ENCODE data around the gene COPB2.
"Not testable (repeated sequence)": the region's sequence is repeated elsewhere in the genome, so short reads cannot be mapped to it uniquely, and the experiment has no call there.

COPB2 gene

GRCh38 chr3:139378587-139379241, 10.7 kb downstream of the COPB2 start:
- DNase-seq (ENCODE audit: low read depth) = no peak

GRCh38 chr3:139377378-139377777, 12.1 kb downstream of the COPB2 start:
- no peak for DNase-seq (ENCODE audit: low read depth)

- no peak for DNase-seq (ENCODE audit: low read depth)
Observed at GRCh38 chr3:139374099-139374498, 15.3 kb downstream of the COPB2 start.

GRCh38 chr3:139364549-139364948, 24.9 kb downstream of the COPB2 start:
- DNase-seq (ENCODE audit: low read depth) = no peak

- no peak for DNase-seq (ENCODE audit: low read depth)
Observed at GRCh38 chr3:139361276-139361675, 28.2 kb downstream of the COPB2 start.

GRCh38 chr3:139358841-139359562, 30.4 kb downstream of the COPB2 start:
- DNase-seq (ENCODE audit: low read depth) = no peak

GRCh38 chr3:139357899-139358298, 31.5 kb downstream of the COPB2 start:
- no peak for DNase-seq (ENCODE audit: low read depth)

GRCh38 chr3:139355891-139356290, 33.6 kb downstream of the COPB2 start:
- no peak for DNase-seq (ENCODE audit: low read depth)

- DNase-seq (ENCODE audit: low read depth) = no peak
Observed at GRCh38 chr3:139355476-139355875, 34.0 kb downstream of the COPB2 start.

GRCh38 chr3:139354661-139355060, 34.8 kb downstream of the COPB2 start:
- DNase-seq (ENCODE audit: low read depth) = no peak

- no peak for DNase-seq (ENCODE audit: low read depth)
Observed at GRCh38 chr3:139353920-139354556, 35.4 kb downstream of the COPB2 start.

- no peak for DNase-seq (ENCODE audit: low read depth)
Observed at GRCh38 chr3:139346771-139347170, 42.7 kb downstream of the COPB2 start.

GRCh38 chr3:139343895-139344856, 45.3 kb downstream of the COPB2 start, which contains the start of gene MRPS22:
Gene MRPS22, plus strand, starts transcription at chr3:139344020. Its CDS starts 7 bp downstream, at chr3:139344027.
- DNase-seq (ENCODE audit: low read depth) = peak; percentile 69

GRCh38 chr3:139342054-139342453, 47.4 kb downstream of the COPB2 start:
- no peak for DNase-seq (ENCODE audit: low read depth)

GRCh38 chr3:139340784-139341183, 48.7 kb downstream of the COPB2 start:
- no peak for DNase-seq (ENCODE audit: low read depth)

GRCh38 chr3:139339219-139339906, 50.1 kb downstream of the COPB2 start:
- peak; percentile 52 for DNase-seq (ENCODE audit: low read depth)

GRCh38 chr3:139338405-139338804, 51.0 kb downstream of the COPB2 start:
- no peak for DNase-seq (ENCODE audit: low read depth)

GRCh38 chr3:139334675-139335074, 54.8 kb downstream of the COPB2 start:
- DNase-seq (ENCODE audit: low read depth) = not testable (repeated sequence)

GRCh38 chr3:139332092-139332491, 57.4 kb downstream of the COPB2 start:
- no peak for DNase-seq (ENCODE audit: low read depth)

- peak; percentile 89 for DNase-seq (ENCODE audit: low read depth)
Observed at GRCh38 chr3:139329364-139329850, 60.0 kb downstream of the COPB2 start.

GRCh38 chr3:139328356-139328755, 61.1 kb downstream of the COPB2 start:
- no peak for DNase-seq (ENCODE audit: low read depth)
